Spleen (tissue), 11 donors: ENCODE results near the gene FBXW7. TPM values are rescaled to one million over a fixed set of nuclear protein-coding genes. Genes with fewer than 3 reads are reported as not detected.

Source experiments
- DNase-seq: peaks from one replicate; pipeline ENCODE4 v3.0.0-alpha.2; 2020
- H3K27ac ChIP-seq, 8 donors: fragments of 200-600 bp; sonication (generic) in 7 of 8; 1 replicate in 4 of 8; 2 replicates in 4 of 8; pipeline versions ENCODE4 v1.5.0 to v1.8.0; 2016 to 2021; ENCODE audit warnings: inconsistent platforms in 4 of 8, mild to moderate bottlenecking in 4 of 8, moderate library complexity in 1 of 8
- H3K27me3 ChIP-seq, 7 donors: fragments of 200-600 bp; sonication (generic) in 6 of 7; replicated peaks in 1 of 7; 1 replicate in 4 of 7; 2 replicates in 3 of 7; pipeline versions ENCODE4 v1.5.0 to v1.8.0; 2016 to 2021; ENCODE audit warnings: inconsistent platforms in 3 of 7, mild to moderate bottlenecking in 1 of 7
- H3K36me3 ChIP-seq, 6 donors: fragments of 200-600 bp; sonication (generic) in 5 of 6; 1 replicate in 4 of 6; 2 replicates in 2 of 6; pipeline versions ENCODE4 v1.5.0 to v1.8.0; 2016 to 2021; ENCODE audit warnings: inconsistent platforms in 2 of 6
- H3K4me1 ChIP-seq, 6 donors: fragments of 200-600 bp; sonication (generic) in 5 of 6; 1 replicate in 3 of 6; 2 replicates in 3 of 6; pipeline versions ENCODE4 v1.5.0 to v1.8.0; 2016 to 2021; ENCODE audit warnings: inconsistent platforms in 3 of 6
- H3K4me3 ChIP-seq, 8 donors: fragments of 200-600 bp; sonication (generic) in 7 of 8; 1 replicate in 4 of 8; 2 replicates in 4 of 8; pipeline versions ENCODE4 v1.5.0 to v1.8.0; 2016 to 2021; ENCODE audit warnings: inconsistent platforms in 4 of 8, mild to moderate bottlenecking in 4 of 8, moderate library complexity in 2 of 8
- H3K9me3 ChIP-seq, 8 donors: fragments of 200-600 bp; sonication (generic) in 7 of 8; 1 replicate in 4 of 8; 2 replicates in 4 of 8; pipeline versions ENCODE4 v1.5.0 to v1.8.0; 2016 to 2021; ENCODE audit warnings: inconsistent platforms in 4 of 8
- CTCF ChIP-seq, 11 experiments: fragments of 200-600 bp in 7 of 11; fragments of 450-650 bp in 4 of 11; sonication (generic) in 4 of 11; IDR thresholded peaks in 8 of 11; conservative IDR thresholded peaks in 3 of 11; 1 replicate in 7 of 11; 2 replicates in 4 of 11; pipeline versions ENCODE4 v1.4.0 to v1.8.0; 2016 to 2021; ENCODE audit warnings: antibody characterized with exemption in 11 of 11, inconsistent platforms in 4 of 11, mild to moderate bottlenecking in 1 of 11
- POLR2A ChIP-seq, 3 donors: fragments of 450-650 bp; IDR thresholded peaks; one replicate each; pipeline ENCODE4 v1.5.1; 2017; ENCODE audit warnings: antibody characterized with exemption in 3 of 3, mild to moderate bottlenecking in 1 of 3
- POLR2AphosphoS5 ChIP-seq, 3 donors: sonication (generic); formaldehyde crosslinking; IDR thresholded peaks; one replicate each; pipeline ENCODE4 v1.5.1; 2017; ENCODE audit warnings: antibody characterized with exemption in 3 of 3
- WGBS, 5 donors: extraction: QIAGEN DNeasy Blood & Tissue Kit in 3 of 5; methylation state at CpG; one replicate each; pipeline versions ENCODE4 v1.1.5 to v1.1.7; 2013 to 2018; 5-methylcytosine and 5-hydroxymethylcytosine counted together
- intact Hi-C: fragments of 100-400 bp; cut with DNase I; formaldehyde crosslinking; loops from one replicate; pipeline ENCODE4 v1.15.0; 2023; ENCODE audit warnings: low total_unique reads
- polyA plus RNA-seq, 3 donors: library from polyadenylated mRNA; stranded (reverse); fragments of 200-250 nt; gene quantifications; one replicate each; pipeline ENCODE4 v1.2.1, GENCODE V29; 2013
- total RNA-seq, 7 donors: library from RNA; depleted of rRNA in 3 of 7; stranded (reverse); fragments of >200 nt in 3 of 7; fragmentation: NEBNext Ultra II Directional in 4 of 7; extraction: Animal tissue kit (Norgen Biotek cat#: 25700) in 4 of 7; gene quantifications; one replicate each; pipeline versions ENCODE4 v1.1.0 to v1.2.1, GENCODE V29; 2016 to 2021
- donor health status: healthy with polysubstance abuse.
- donor health status: DM: no; HTN: no; CAD: no; lungs with moderate emphysema.
- donor health status: DM: no; HTN: no; CAD: no.
- donor health status: Bipolar disorder and iron deficiency.
- donor health status: healthy.
- donor health status: DM: no; HTN: no; CAD: no.
- donor health status: DM: yes; HTN: yes; CAD: no.

Gene FBXW7
- total and polyA plus RNA-seq, 10 donors: 11.5 to 140 (median 79.9) TPM

DNA sequence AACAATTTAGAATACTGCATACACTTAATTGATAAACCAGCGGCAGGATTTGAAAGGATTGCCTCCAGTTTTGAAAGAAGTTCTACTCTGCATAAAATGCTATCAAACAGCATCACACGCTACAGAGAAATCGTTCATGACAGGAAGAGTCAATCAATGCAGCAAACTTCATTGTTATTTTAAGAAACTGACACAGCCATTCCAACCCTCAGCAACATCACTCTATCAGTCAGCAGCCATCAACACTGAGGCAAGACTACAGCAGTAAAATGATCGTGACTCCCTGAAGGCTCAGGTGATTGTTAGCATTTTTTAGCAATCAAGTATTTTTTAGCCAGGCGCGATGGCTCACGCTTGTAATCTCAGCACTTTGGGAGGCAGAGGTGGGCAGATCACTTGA lies 98.3 kb downstream of the FBXW7 start:
- TF ChIP-seq POLR2A (IDR thresholded peaks at IDR 0.05): no peak
- TF ChIP-seq POLR2AphosphoS5 (IDR thresholded peaks at IDR 0.05): no peak
- TF ChIP-seq CTCF (IDR thresholded peaks at IDR 0.05 in 8 of 11, conservative IDR thresholded peaks at IDR 0.05 in 3 of 11): no peak
- Histone ChIP-seq H3K27me3 (no peaks in the 10 kb centered on the region), H3K4me1 (peaks cover 0 to 19% (median 5%) of the 10 kb centered on the region in 6 donors), H3K9me3 (no peaks in the 10 kb centered on the region), H3K36me3 (no peaks in the 10 kb centered on the region), H3K27ac (no peak overlapping the region), H3K4me3 (no peak overlapping the region)
- intact Hi-C loops: no loop called here
- 91 to 98% (median 97%) methylated on average over 7 of the region's 7 CpGs for WGBS, 5 donors
- no peak for DNase-seq

GRCh38 chr4:152436384-152436783 lies 99.5 kb downstream of the FBXW7 start:
- no peak overlapping the region for H3K4me3 ChIP-seq
- H3K36me3 ChIP-seq: no peaks in the 10 kb centered on the region
- H3K27me3 ChIP-seq: no peaks in the 10 kb centered on the region
- TF ChIP-seq CTCF (IDR thresholded peaks at IDR 0.05 in 8 of 11, conservative IDR thresholded peaks at IDR 0.05 in 3 of 11): no peak
- TF ChIP-seq POLR2AphosphoS5 (IDR thresholded peaks at IDR 0.05): no peak
- no peak for TF ChIP-seq POLR2A (IDR thresholded peaks at IDR 0.05)
- no peak for DNase-seq
- 90 to 94% (median 93%) methylated on average over 2 of the region's 2 CpGs for WGBS, 5 donors
- peaks cover 0 to 18% (median 5%) of the 10 kb centered on the region in 6 donors for H3K4me1 ChIP-seq
- no peak overlapping the region for H3K27ac ChIP-seq
- intact Hi-C loops: no loop called here
- no peaks in the 10 kb centered on the region for H3K9me3 ChIP-seq

DNA sequence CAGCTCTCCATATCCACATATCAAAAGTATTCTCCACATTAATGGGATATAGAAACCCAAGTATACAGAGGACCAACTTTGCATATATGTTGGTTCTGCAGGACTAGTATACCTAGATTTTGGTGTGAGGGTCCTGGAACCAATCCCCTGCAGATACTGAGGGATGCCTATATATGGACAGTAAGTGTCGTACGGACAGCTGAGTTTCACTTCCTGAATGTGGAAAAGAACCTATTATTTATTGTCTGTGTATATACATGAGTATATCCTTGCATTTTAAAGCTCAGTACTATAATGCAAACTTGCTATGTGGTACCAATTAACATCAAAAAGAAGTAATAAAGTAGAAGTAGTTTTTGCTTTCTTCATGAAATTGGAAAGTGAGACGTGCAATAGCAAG lies 101.9 kb downstream of the FBXW7 start:
- Histone ChIP-seq H3K27me3 (no peaks in the 10 kb centered on the region), H3K9me3 (no peaks in the 10 kb centered on the region), H3K4me3 (no peak overlapping the region), H3K27ac (no peak overlapping the region), H3K4me1 (peaks cover 0 to 25% (median 5%) of the 10 kb centered on the region in 6 donors), H3K36me3 (peaks cover 0 to 2% (median 0%) of the 10 kb centered on the region in 6 donors)
- TF ChIP-seq CTCF (IDR thresholded peaks at IDR 0.05 in 8 of 11, conservative IDR thresholded peaks at IDR 0.05 in 3 of 11) (no peak), POLR2AphosphoS5 (IDR thresholded peaks at IDR 0.05) (no peak)
- WGBS, 5 donors: 55 to 72% (median 63%) methylated on average over 3 of the region's 3 CpGs
- DNase-seq: no peak
- intact Hi-C loops: no loop called here

- WGBS, 5 donors: 97 to 100% (median 99%) methylated on average over 2 of the region's 2 CpGs
- H3K4me1 ChIP-seq: peaks cover 0 to 25% (median 5%) of the 10 kb centered on the region in 6 donors
- no peak for DNase-seq
- H3K9me3 ChIP-seq: no peaks in the 10 kb centered on the region
- H3K36me3 ChIP-seq: peaks cover 0 to 15% (median 0%) of the 10 kb centered on the region in 6 donors
- no peak for TF ChIP-seq CTCF (IDR thresholded peaks at IDR 0.05 in 8 of 11, conservative IDR thresholded peaks at IDR 0.05 in 3 of 11)
- no peak for TF ChIP-seq POLR2AphosphoS5 (IDR thresholded peaks at IDR 0.05)
- TF ChIP-seq POLR2A (IDR thresholded peaks at IDR 0.05): no peak
- no peaks in the 10 kb centered on the region for H3K27me3 ChIP-seq
- intact Hi-C loops: no loop called here
- H3K27ac ChIP-seq: no peak overlapping the region
- H3K4me3 ChIP-seq: no peak overlapping the region
Measured at GRCh38 chr4:152431784-152432183, 104.1 kb downstream of the FBXW7 start.
